B cell (primary cell): ENCODE measurements around the gene SH3RF3. TPM values are rescaled to one million over a fixed set of nuclear protein-coding genes. Genes with fewer than 3 reads are reported as not detected.

Source experiments
- ATAC-seq: fragments of 200-7000 bp; cut with Tn5 transposase; one replicate; pipeline ENCODE4 v1.10.0; 2021; ENCODE audit warnings: low read depth, mild to moderate bottlenecking, moderate number of reproducible peaks, moderate library complexity
- CTCF ChIA-PET: fragments of 350-600 bp; sonication (Branson Sonifier 250); formaldehyde crosslinking; loops from one replicate; lab custom pipeline; 2021; ENCODE audit warnings: antibody characterized with exemption, inconsistent platforms; lab: Charles Lee
- POLR2A ChIA-PET: fragments of 350-600 bp; sonication (Branson Sonifier 250); formaldehyde crosslinking; loops from one replicate; lab custom pipeline; 2021; ENCODE audit warnings: antibody characterized with exemption; lab: Charles Lee
- DNase-seq: peaks from one replicate; pipeline ENCODE4 v3.0.0; 2013
- H2AFZ ChIP-seq: 2 replicates; pipeline ENCODE4 v1.6.1; 2012; ENCODE audit warnings: mild to moderate bottlenecking, low read depth, low read length; ENCODE audit not compliant: insufficient read depth, poor library complexity, severe bottlenecking
- H3K27ac ChIP-seq, 2 donors: 1 replicate in 1 of 2; 2 replicates in 1 of 2; pipeline ENCODE4 v1.5.1; 2012 to 2013; ENCODE audit warnings: low read length in 2 of 2, mild to moderate bottlenecking in 2 of 2, moderate library complexity in 1 of 2
- H3K27me3 ChIP-seq, 4 experiments: fragments of 200-600 bp in 1 of 4; sonication (generic) in 1 of 4; replicated peaks in 1 of 4; 1 replicate in 2 of 4; 2 replicates in 2 of 4; pipeline versions ENCODE4 v1.6.1 to v1.7.0; 2013 to 2016; ENCODE audit warnings: low read length in 3 of 4, mild to moderate bottlenecking in 2 of 4, mixed read lengths in 1 of 4, moderate library complexity in 1 of 4; ENCODE audit not compliant: insufficient read depth in 4 of 4, control insufficient read depth in 3 of 4; ENCODE audit errors: control extremely low read depth in 1 of 4
- H3K36me3 ChIP-seq, 2 experiments: replicated peaks in 1 of 2; 1 replicate in 1 of 2; 2 replicates in 1 of 2; pipeline versions ENCODE4 v1.6.1 to v1.7.1; 2013; ENCODE audit warnings: low read length in 1 of 2; ENCODE audit not compliant: insufficient read depth in 2 of 2, control insufficient read depth in 1 of 2; ENCODE audit errors: control extremely low read depth in 1 of 2, extremely low read depth in 1 of 2
- H3K4me1 ChIP-seq, 2 donors: fragments of 200-600 bp in 1 of 2; sonication (generic) in 1 of 2; 1 replicate in 1 of 2; 2 replicates in 1 of 2; pipeline versions ENCODE4 v1.5.1 to v1.6.1; 2013 to 2017; ENCODE audit warnings: low read length in 2 of 2; ENCODE audit not compliant: control insufficient read depth in 2 of 2, insufficient read depth in 2 of 2
- H3K4me2 ChIP-seq: replicated peaks from 2 replicates; pipeline ENCODE3; 2012; ENCODE audit warnings: mild to moderate bottlenecking, low read depth, low read length; ENCODE audit not compliant: poor library complexity, severe bottlenecking
- H3K4me3 ChIP-seq, 5 experiments: fragments of 200-600 bp in 1 of 5; sonication (generic) in 1 of 5; 1 replicate in 3 of 5; 2 replicates in 2 of 5; pipeline versions ENCODE4 v1.5.1 to v1.7.0; 2011 to 2016; ENCODE audit warnings: low read length in 4 of 5, mild to moderate bottlenecking in 4 of 5, low read depth in 2 of 5, control low read depth in 1 of 5, moderate library complexity in 1 of 5; ENCODE audit not compliant: insufficient read depth in 1 of 5; ENCODE audit errors: control extremely low read depth in 1 of 5, extremely low read depth in 1 of 5
- H3K79me2 ChIP-seq: fragments of 200-600 bp; sonication (generic); one replicate; pipeline ENCODE4 v1.6.0; 2016; ENCODE audit warnings: low read length; ENCODE audit not compliant: control insufficient read depth, insufficient read depth
- H3K9ac ChIP-seq: fragments of 200-600 bp; sonication (generic); 2 replicates; pipeline ENCODE4 v1.6.1; 2017; ENCODE audit warnings: mild to moderate bottlenecking, low read length, moderate library complexity
- H3K9me3 ChIP-seq, 3 donors: one replicate each; pipeline versions ENCODE4 v1.6.1 to v1.7.1; 2013; ENCODE audit warnings: low read length in 2 of 3; ENCODE audit not compliant: control insufficient read depth in 2 of 3, insufficient read depth in 1 of 3; ENCODE audit errors: control extremely low read depth in 1 of 3
- H4K20me1 ChIP-seq: 2 replicates; pipeline ENCODE4 v1.6.0; 2012; ENCODE audit warnings: mild to moderate bottlenecking, low read length; ENCODE audit not compliant: insufficient read depth, control insufficient read depth, poor library complexity, severe bottlenecking
- H3K27ac Mint-ChIP-seq: one replicate; pipeline ENCODE4 v1.8.0; 2021; ENCODE audit warnings: mixed read lengths
- H3K27me3 Mint-ChIP-seq: one replicate; pipeline ENCODE4 v1.8.0; 2021; ENCODE audit warnings: mixed read lengths
- H3K4me1 Mint-ChIP-seq: one replicate; pipeline ENCODE4 v1.8.0; 2021; ENCODE audit warnings: mixed read lengths
- H3K4me3 Mint-ChIP-seq: one replicate; pipeline ENCODE4 v1.8.0; 2021; ENCODE audit warnings: mixed read lengths
- H3K9me3 Mint-ChIP-seq: one replicate; pipeline ENCODE4 v1.8.0; 2022; ENCODE audit warnings: mixed read lengths; ENCODE audit not compliant: insufficient read depth
- CTCF ChIP-seq: fragments of 200-600 bp; IDR thresholded peaks from one replicate; pipeline ENCODE4 v1.8.0; 2022; ENCODE audit warnings: antibody characterized with exemption, mild to moderate bottlenecking
- EZH2 ChIP-seq: IDR thresholded peaks from 2 replicates; pipeline ENCODE4 v1.6.1; 2012; ENCODE audit warnings: borderline replicate concordance, low read depth, mild to moderate bottlenecking, moderate library complexity, low read length; ENCODE audit not compliant: insufficient read depth, poor library complexity, severe bottlenecking
- WGBS: methylation state at CpG from one replicate; pipeline ENCODE4 v1.1.5; 2013; ENCODE audit warnings: missing lambda C conversion rate; ENCODE audit not compliant: insufficient coverage; 5-methylcytosine and 5-hydroxymethylcytosine counted together
- intact Hi-C: fragments of 100-400 bp; cut with micrococcal nuclease; formaldehyde crosslinking; loops from one replicate; pipeline ENCODE4 v1.10.0; 2022
- polyA plus RNA-seq: library from polyadenylated mRNA; depleted of rRNA; stranded (reverse); fragments of >200 nt; gene quantifications from 2 replicates; pipeline ENCODE4 v1.2.3, GENCODE V29; 2012
- total RNA-seq, 2 donors: library from RNA; stranded (reverse); fragments of 120-200 nt in 1 of 2; gene quantifications; 1 replicate in 1 of 2; 2 replicates in 1 of 2; pipeline versions ENCODE4 v1.2.3 to v1.2.4, GENCODE V29; 2013 to 2022

Gene SH3RF3
- total and polyA plus RNA-seq, 2 donors (not counting 1 experiment from before 2014, with no cell fraction given), result 0.07 to 1.2 TPM

DNA sequence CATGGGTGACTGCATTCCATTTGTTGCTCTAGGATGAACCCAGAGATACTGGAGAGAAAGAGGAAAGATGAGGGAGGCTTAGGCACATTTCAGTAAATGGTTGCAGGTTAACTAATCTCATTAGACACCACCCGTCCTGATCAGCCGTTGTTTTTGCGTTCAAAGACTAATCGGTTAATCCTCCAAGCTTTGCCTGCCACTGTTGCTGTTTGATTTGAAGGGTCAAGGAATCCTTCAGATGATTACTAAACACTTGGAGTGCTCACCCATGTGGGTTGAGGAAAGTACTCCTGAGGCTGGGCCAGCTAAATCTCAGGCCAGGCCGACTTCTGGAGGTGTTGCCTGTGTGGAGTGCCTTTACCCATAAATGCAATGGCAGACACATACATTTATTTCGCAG lies 8.6 kb downstream of the SH3RF3 start:
- 94% methylated on average over 5 of the region's 6 CpGs for WGBS
- no peak overlapping the region for H3K4me2 ChIP-seq
- H3K9me3 Mint-ChIP-seq, result no peaks in the 10 kb centered on the region
- H3K27ac Mint-ChIP-seq, result no peak overlapping the region
- no peak overlapping the region for H3K9ac ChIP-seq
- H3K4me3 ChIP-seq, result no peak overlapping the region
- H4K20me1 ChIP-seq, result no peaks in the 10 kb centered on the region
- POLR2A ChIA-PET, result no interaction called here
- peaks cover 20% of the 10 kb centered on the region for H3K4me1 Mint-ChIP-seq
- no peak for DNase-seq
- H3K4me3 Mint-ChIP-seq, result no peak overlapping the region
- H3K4me1 ChIP-seq, result peaks cover 0 to 12% of the 10 kb centered on the region in 2 donors
- CTCF ChIA-PET, result interaction anchor here (1.4 kb wide), 1 partner anchor 10 kb away, joined by 3 read pairs; no protein-coding TSS in a partner anchor
- no peak overlapping the region for H2AFZ ChIP-seq
- peaks cover 15% of the 10 kb centered on the region for H3K27me3 Mint-ChIP-seq
- intact Hi-C loops, result loop anchor here (10.0 kb wide), 1 partner anchor 117 kb away; no protein-coding TSS in a partner anchor
- H3K27me3 ChIP-seq, result peaks cover 0 to 6% (median 0%) of the 10 kb centered on the region in 4 experiments
- no peaks in the 10 kb centered on the region for H3K9me3 ChIP-seq
- no peaks in the 10 kb centered on the region for H3K36me3 ChIP-seq
- TF ChIP-seq EZH2 (no peak), CTCF (no peak)
- H3K27ac ChIP-seq, result no peak overlapping the region
- H3K79me2 ChIP-seq, result no peaks in the 10 kb centered on the region
- no peak for ATAC-seq

DNA sequence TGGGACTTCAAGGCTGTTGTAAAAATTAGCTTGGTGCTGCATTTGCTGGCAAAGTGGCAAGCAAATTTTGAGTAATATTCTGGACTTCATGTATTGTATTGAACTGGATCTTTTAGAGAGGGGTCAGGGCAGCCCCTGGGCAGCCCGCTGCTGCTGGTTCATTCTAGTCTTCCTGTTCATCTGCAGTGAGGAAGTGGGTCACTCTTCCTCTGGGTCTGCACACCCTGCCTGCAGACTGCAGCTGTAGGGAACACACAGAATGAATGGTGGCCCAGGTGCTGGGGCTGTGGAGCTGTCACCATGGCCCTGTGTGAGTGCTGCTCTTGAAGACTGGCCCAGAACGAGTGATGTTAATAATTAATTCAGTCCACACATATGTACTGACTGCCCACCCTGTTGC lies 9.4 kb downstream of the SH3RF3 start:
- intact Hi-C loops, result loop anchor here (10.0 kb wide), 1 partner anchor 116 kb away; no protein-coding TSS in a partner anchor
- Histone ChIP-seq H3K9me3 (no peaks in the 10 kb centered on the region), H4K20me1 (no peaks in the 10 kb centered on the region), H3K27ac (no peak overlapping the region), H2AFZ (no peak overlapping the region), H3K79me2 (no peaks in the 10 kb centered on the region), H3K36me3 (no peaks in the 10 kb centered on the region), H3K4me1 (peaks cover 0 to 12% of the 10 kb centered on the region in 2 donors), H3K4me3 (no peak overlapping the region), H3K9ac (no peak overlapping the region), H3K4me2 (no peak overlapping the region), H3K27me3 (peaks cover 0 to 7% (median 0%) of the 10 kb centered on the region in 4 experiments)
- Mint-ChIP-seq H3K27ac (no peak overlapping the region), H3K27me3 (peaks cover 17% of the 10 kb centered on the region), H3K4me3 (no peak overlapping the region), H3K9me3 (no peaks in the 10 kb centered on the region), H3K4me1 (peaks cover 20% of the 10 kb centered on the region)
- TF ChIP-seq CTCF (no peak), EZH2 (no peak)
- CTCF ChIA-PET, result no interaction called here
- POLR2A ChIA-PET, result no interaction called here
- ATAC-seq (no peak), DNase-seq (no peak)
- 0% methylated on average over 1 of the region's 2 CpGs for WGBS
